Heart right ventricle (tissue), 16 donors: ENCODE results near the gene SLC29A3. TPM values are rescaled to one million over a fixed set of nuclear protein-coding genes. Genes with fewer than 3 reads are reported as not detected.

Source experiments
- ATAC-seq, 8 donors: fragments of 200-7000 bp; cut with Tn5 transposase; one replicate each; pipeline ENCODE4 v1.9.1; 2020; ENCODE audit warnings: mild to moderate bottlenecking in 8 of 8, moderate library complexity in 8 of 8, moderate number of reproducible peaks in 1 of 8
- DNase-seq, 2 donors: peaks; one replicate each; pipeline ENCODE4 v3.0.0-alpha.2; 2020
- H3K27ac ChIP-seq, 10 donors: fragments of 200-600 bp; sonication (generic) in 2 of 10; one replicate each; pipeline versions ENCODE4 v1.5.0 to v1.8.0; 2020 to 2022; ENCODE audit warnings: mild to moderate bottlenecking in 3 of 10
- H3K27me3 ChIP-seq, 7 donors: fragments of 200-600 bp; one replicate each; pipeline ENCODE4 v1.8.0; 2021 to 2022; ENCODE audit warnings: mild to moderate bottlenecking in 2 of 7
- H3K36me3 ChIP-seq, 9 donors: fragments of 200-600 bp; sonication (generic) in 1 of 9; one replicate each; pipeline versions ENCODE4 v1.5.0 to v1.8.0; 2020 to 2022; ENCODE audit warnings: mild to moderate bottlenecking in 2 of 9
- H3K4me1 ChIP-seq, 9 donors: fragments of 200-600 bp; sonication (generic) in 1 of 9; one replicate each; pipeline versions ENCODE4 v1.5.0 to v1.8.0; 2020 to 2022; ENCODE audit warnings: mild to moderate bottlenecking in 4 of 9
- H3K4me3 ChIP-seq, 10 donors: fragments of 200-600 bp; sonication (generic) in 2 of 10; one replicate each; pipeline versions ENCODE4 v1.5.0 to v1.8.0; 2020 to 2022; ENCODE audit warnings: mild to moderate bottlenecking in 7 of 10, moderate library complexity in 2 of 10
- H3K9me3 ChIP-seq, 11 donors: fragments of 200-600 bp in 10 of 11; sonication (generic) in 2 of 11; one replicate each; pipeline versions ENCODE4 v1.5.0 to v1.8.0; 2013 to 2022; ENCODE audit warnings: mild to moderate bottlenecking in 2 of 11, control low read depth in 1 of 11, moderate library complexity in 1 of 11
- CTCF ChIP-seq, 9 donors: fragments of 200-600 bp; sonication (generic) in 2 of 9; IDR thresholded peaks; one replicate each; pipeline versions ENCODE4 v1.5.0 to v1.8.0; 2021 to 2022; ENCODE audit warnings: antibody characterized with exemption in 9 of 9, mild to moderate bottlenecking in 5 of 9, moderate library complexity in 1 of 9
- WGBS, 2 donors: extraction: QIAGEN DNeasy Blood & Tissue Kit; methylation state at CpG; one replicate each; pipeline ENCODE4 v1.1.7; 2013; ENCODE audit warnings: inconsistent platforms in 1 of 2; 5-methylcytosine and 5-hydroxymethylcytosine counted together
- intact Hi-C, 10 donors: fragments of 100-400 bp; cut with DNase I; formaldehyde crosslinking; loops; one replicate each; pipeline versions ENCODE4 v1.11.1 to v1.14.2; 2022
- polyA plus RNA-seq, 2 donors: library from polyadenylated mRNA; stranded (reverse); fragments of 200-250 nt; gene quantifications; one replicate each; pipeline ENCODE4 v1.2.3, GENCODE V29; 2013
- total RNA-seq, 10 donors: library from RNA; stranded (reverse); fragmentation: NEBNext Ultra II Directional in 3 of 10; extraction: Animal tissue kit (Norgen Biotek cat#: 25700) in 3 of 10; gene quantifications; one replicate each; pipeline versions ENCODE4 v1.2.1 to v1.2.4, GENCODE V29; 2021 to 2023
- donor health status: Arrhythmogenic right ventricular cardiomyopathy.
- donor health status: ischemic (EF 13 %, LVEDD 7.1; RV severe dilation, severe dysfunction).
- donor health status: healthy with polysubstance abuse.
- donor health status: DM: no; HTN: yes; CAD: no.
- donor health status: DM: no; HTN: no; CAD: no.
- donor health status: ischemic (EF 25% LVEDD 6.9; RV normal size, moderate dysfunction).
- donor health status: ischemic (EF 25% LVEDD 5.7; RV mildly dilated, moderate dysfunction).
- donor health status: healthy.
- donor health status: DM: yes; HTN: yes; CAD: no.
- donor health status: Ischemic cardiomyopathy.
- donor health status: ischemic (EF 35%, LVEDD 5.7; RV mildly dilated, moderate dysfunction).
- donor health status: nonischemic (EF 11% LVEDD 7.7; RV severe dilation, severe dysfunction).
- donor health status: DM: yes; HTN: yes; CAD: no.
- donor health status: PGD.
- donor health status: ischemic (EF 29% LVEDD 5.4; RV normal size, mild dysfunction).
- donor health status: nonischemic (EF 23%, LVEDD 6.1; RV moderate dilation, normal function).

SLC29A3 gene
- total and polyA plus RNA-seq, 12 donors: 0.89 to 3.5 (median 1.2) TPM

DNA sequence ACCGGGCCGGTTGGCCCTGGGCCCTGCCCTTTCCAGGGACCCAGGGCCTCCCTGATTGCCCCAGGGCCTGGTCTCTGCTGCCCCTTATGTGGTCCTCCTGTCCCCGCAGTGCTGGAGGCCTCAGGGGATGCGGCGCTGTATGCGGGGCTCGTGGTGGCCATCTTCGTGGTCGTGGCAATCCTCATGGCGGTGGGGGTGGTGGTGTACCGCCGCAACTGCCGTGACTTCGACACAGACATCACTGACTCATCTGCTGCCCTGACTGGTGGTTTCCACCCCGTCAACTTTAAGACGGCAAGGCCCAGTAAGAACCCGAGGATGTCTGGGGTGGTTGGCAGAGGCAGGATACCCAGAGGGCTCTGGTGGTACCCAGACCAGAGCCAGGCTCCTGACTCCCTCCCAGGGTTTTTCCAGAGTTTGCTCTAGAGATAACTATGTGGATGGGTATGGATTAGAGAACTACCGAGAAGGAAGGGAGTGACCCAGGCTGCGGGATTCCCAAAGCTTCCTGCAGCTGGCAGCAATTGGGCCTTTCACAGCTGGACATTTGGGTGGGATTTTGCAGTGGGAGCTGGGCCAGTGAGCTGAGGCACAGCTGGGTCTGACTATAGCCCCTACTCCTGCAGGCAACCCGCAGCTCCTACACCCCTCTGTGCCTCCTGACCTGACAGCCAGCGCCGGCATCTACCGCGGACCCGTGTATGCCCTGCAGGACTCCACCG is 28.1 kb upstream of the SLC29A3 start:
- Histone ChIP-seq H3K4me1 (peaks cover 0 to 15% (median 6%) of the 10 kb centered on the region in 9 donors), H3K9me3 (no peaks in the 10 kb centered on the region), H3K36me3 (peaks cover 0 to 99% (median 41%) of the 10 kb centered on the region in 9 donors), H3K27ac (no peak overlapping the region), H3K27me3 (no peaks in the 10 kb centered on the region), H3K4me3 (no peak overlapping the region)
- TF ChIP-seq CTCF (IDR thresholded peaks at IDR 0.05): no peak
- WGBS, 2 donors: 91 to 95% methylated on average over 26 of the region's 26 CpGs
- intact Hi-C loops: no loop called here
- no peak for ATAC-seq
- DNase-seq: no peak

DNA sequence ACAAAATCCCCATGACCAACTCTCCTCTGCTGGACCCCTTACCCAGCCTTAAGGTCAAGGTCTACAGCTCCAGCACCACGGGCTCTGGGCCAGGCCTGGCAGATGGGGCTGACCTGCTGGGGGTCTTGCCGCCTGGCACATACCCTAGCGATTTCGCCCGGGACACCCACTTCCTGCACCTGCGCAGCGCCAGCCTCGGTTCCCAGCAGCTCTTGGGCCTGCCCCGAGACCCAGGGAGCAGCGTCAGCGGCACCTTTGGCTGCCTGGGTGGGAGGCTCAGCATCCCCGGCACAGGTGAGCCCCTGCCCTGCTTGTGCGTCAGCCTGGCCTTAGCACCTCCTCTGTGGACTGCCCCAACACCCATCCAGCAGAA is 27.5 kb upstream of the SLC29A3 start:
- no peak for DNase-seq
- no peak overlapping the region for H3K27ac ChIP-seq
- no peak overlapping the region for H3K4me3 ChIP-seq
- no peak for ATAC-seq
- 94 to 97% methylated on average over 13 of the region's 13 CpGs for WGBS, 2 donors
- intact Hi-C loops: no loop called here
- TF ChIP-seq CTCF (IDR thresholded peaks at IDR 0.05): no peak
- no peaks in the 10 kb centered on the region for H3K9me3 ChIP-seq
- H3K4me1 ChIP-seq: peaks cover 0 to 15% (median 6%) of the 10 kb centered on the region in 9 donors
- H3K27me3 ChIP-seq: no peaks in the 10 kb centered on the region
- H3K36me3 ChIP-seq: peaks cover 0 to 99% (median 44%) of the 10 kb centered on the region in 9 donors

DNA sequence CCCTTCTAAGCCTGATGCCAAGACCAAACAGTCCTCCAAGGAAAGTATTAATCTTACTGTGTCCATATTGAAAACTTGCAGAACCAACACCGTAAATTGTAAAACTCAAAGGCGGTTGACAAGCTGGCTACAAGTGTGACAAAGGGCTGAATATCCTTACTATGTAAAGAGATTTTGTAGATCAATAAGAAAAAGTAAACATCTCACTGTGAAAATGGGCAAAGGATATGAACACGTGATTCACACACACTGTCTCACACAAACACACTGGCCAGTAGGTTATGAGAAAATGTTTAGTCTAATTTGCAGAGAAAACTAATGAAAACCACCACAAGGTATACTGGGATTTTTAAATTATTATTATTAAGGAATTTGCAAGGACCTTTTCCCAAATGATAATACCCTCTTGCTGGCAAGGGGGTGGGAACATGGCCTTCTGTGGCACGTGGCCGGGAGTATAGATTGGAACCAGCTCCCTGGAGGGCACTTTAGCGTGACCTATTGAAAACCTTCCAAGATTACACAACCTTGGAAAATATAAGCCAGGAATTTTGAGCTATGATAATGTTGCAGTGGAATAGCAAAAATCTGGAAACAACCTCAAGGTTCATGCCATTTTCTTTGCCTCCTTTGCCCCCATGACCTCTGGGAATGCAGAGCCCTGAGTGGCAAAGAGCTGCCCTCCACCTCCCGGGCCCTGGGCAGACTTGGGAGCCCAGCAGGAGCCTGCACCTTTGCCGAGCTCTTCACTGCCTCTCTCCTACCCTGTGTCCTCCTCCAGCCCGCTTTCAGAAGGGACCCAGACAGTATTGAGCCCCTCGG is 26.2 kb upstream of the SLC29A3 start:
- peaks cover 0 to 15% (median 6%) of the 10 kb centered on the region in 9 donors for H3K4me1 ChIP-seq
- H3K36me3 ChIP-seq: peaks cover 0 to 97% (median 53%) of the 10 kb centered on the region in 9 donors
- no peak for ATAC-seq
- no peaks in the 10 kb centered on the region for H3K9me3 ChIP-seq
- 86 to 89% methylated on average over 10 of the region's 10 CpGs for WGBS, 2 donors
- no peak for TF ChIP-seq CTCF (IDR thresholded peaks at IDR 0.05)
- no peak for DNase-seq
- H3K27ac ChIP-seq: no peak overlapping the region
- H3K27me3 ChIP-seq: no peaks in the 10 kb centered on the region
- no peak overlapping the region for H3K4me3 ChIP-seq
- intact Hi-C loops: no loop called here

GRCh38 chr10:71293446-71294084 is 25.5 kb upstream of the SLC29A3 start:
- Histone ChIP-seq H3K27me3 (no peaks in the 10 kb centered on the region), H3K4me3 (no peak overlapping the region), H3K36me3 (peaks cover 0 to 97% (median 59%) of the 10 kb centered on the region in 9 donors), H3K9me3 (no peaks in the 10 kb centered on the region), H3K27ac (no peak overlapping the region), H3K4me1 (peaks cover 0 to 15% (median 6%) of the 10 kb centered on the region in 9 donors)
- no peak for TF ChIP-seq CTCF (IDR thresholded peaks at IDR 0.05)
- DNase-seq (no peak), ATAC-seq (no peak)
- WGBS, 2 donors: 96% methylated on average over 19 of the region's 19 CpGs
- intact Hi-C loops: no loop called here
